Left hindlimb (tissue), 1 donor: ENCODE results near the gene DPEP1.
"Not testable (repeated sequence)": the region's sequence is repeated elsewhere in the genome, so short reads cannot be mapped to it uniquely, and the experiment has no call there.

ENCODE experiments used
- DNase-seq: peaks from one replicate; pipeline ENCODE4 v3.0.0-alpha.2; 2018

The DPEP1 gene

DNA sequence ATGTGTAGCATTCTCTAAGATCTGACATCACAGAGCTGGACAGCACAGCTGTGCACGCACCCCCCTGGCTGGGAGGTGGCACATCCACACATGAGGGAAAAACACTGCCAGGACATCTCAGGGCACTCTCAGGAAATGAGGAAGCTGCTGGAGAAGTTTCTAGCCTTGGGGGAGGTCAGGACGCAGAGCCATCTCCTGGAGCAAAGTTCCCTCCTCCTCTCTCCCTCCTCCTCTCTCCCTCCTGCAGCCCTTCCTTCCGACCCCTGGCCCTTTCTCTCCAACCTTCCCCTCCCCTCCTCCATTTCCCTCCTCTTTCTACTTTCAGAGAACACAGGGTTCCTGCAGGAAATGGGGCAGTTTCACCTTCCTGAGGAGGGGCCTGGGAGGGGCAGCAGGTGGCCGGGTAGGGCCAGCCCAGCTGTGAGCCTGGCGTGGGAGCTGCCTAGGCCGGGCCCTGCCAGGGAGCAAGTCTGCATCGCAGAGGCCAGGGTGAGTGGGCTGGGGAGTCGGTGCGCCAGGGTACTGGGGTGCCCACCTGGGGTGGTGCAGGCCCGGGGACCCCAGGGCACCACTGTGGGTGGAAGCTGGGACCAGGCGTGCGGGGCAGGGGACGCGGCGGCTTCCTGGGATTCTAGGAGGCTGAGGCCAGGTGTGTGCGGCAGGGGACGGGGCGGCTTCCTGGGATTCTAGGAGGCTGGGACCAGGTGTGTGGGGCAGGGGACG lies at the start of gene DPEP1:
Gene DPEP1 (plus strand): TSS at position 412 of the 723 bp plus-strand sequence. CDS start 16,769 bp downstream, outside the sequence.
- no peak for DNase-seq

- DNase-seq, result no peak
Measured at GRCh38 chr16:89564476-89565255, 48.8 kb upstream of the DPEP1 start.

DNA sequence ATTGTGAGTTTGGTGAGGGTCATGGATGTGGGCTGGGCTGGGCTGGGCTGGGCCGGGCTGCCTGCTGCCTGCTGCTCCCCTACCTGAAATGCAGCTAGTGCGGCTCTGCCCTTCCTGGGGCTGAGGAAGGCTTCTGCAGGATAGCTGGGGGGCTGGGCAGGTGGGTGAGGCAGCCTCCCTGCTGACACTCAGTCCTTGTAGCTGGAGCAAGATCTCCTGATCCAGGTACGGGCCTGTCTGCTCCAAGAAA lies 48.3 kb upstream of the DPEP1 start:
- DNase-seq, result no peak

DNA sequence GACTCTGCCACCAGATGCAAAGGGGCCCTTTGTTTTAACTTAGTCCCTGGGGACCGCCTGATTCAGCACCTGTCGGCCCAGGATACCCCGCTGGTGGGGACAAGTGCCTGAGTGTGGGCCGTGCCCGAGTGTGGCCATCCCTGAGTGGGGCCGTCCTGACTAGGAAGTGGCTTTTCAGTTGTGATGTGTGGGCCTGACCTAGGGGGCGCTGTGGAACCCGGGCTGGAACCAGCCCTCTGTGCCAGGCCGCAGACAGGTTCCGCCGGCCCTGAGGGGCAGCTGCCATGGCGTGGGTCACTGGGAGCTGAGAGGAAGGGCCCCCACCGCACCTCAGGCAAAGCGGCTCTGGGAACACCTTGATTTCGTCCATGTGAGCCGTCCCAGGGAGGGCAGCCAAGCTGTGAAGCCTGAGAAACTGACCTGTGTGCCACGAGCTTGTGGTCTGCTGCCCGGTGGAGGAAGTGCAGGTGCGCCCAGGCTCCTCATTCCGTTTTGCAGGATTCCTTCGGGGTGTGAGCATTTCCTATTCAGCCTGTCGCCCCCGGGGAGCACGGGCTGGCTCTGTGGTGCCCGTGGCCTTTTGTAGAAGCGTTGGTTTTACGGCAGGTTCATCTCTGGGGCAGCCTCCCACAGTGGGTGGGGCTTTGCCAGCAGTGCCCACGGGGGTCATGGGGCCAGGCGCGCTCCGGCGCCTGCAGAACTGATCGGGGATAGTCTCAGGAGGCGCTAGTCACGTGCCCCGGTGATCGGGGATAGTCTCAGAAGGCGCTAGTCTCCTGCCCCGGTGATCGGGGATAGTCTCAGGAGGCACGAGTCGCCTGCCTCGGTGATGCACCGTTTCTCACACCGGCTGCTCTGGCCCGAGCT lies 47.7 kb upstream of the DPEP1 start:
- DNase-seq, result no peak

- DNase-seq, result no peak
Measured at GRCh38 chr16:89567656-89568594, 45.5 kb upstream of the DPEP1 start.

GRCh38 chr16:89569506-89570341 lies 43.7 kb upstream of the DPEP1 start:
- DNase-seq, result no peak

GRCh38 chr16:89570342-89570923 lies 43.0 kb upstream of the DPEP1 start:
- DNase-seq, result no peak

- not testable (repeated sequence) for DNase-seq
Measured at GRCh38 chr16:89570983-89571598, 42.4 kb upstream of the DPEP1 start.

DNA sequence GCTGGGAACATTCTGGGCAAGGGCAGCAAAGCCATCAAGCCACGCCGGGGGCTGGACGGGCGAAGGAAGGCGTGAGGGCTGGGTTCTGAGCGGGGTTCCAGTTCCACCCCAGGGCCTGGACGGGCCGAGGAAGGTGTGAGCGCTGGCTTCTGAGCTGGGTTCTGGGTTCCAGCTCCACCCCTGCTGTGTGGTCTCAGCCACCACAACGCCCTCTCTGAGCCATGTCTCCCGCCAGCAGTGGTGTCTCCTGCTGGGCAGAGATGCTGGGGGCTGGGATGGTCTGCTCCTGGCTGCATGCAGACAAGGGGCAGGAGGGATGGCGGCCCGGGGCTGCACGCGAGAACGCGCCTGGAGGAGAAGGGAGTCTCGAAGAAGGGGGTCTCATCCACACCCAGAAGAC lies 41.8 kb upstream of the DPEP1 start:
- no peak for DNase-seq

DNA sequence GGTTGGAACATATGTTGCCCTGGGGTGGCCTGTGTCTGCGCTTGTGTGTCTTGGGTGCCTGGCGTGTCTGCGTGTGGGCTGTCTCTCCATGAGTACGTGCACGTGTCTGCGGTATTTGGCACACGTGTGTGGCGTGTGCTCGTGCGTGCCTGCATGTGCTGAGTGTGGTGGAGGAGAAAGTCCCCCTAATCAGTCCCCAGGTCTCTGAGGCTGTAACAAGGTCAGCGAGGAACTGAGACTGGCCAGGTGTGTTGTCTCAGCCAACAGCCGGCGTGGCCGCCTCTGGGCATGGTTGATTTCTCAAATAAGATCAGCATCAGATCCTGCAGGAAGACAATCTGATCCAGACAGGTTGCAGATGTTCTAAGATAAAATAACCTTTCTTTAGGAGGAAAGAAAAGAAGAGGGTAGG lies 41.4 kb upstream of the DPEP1 start:
- no peak for DNase-seq

DNA sequence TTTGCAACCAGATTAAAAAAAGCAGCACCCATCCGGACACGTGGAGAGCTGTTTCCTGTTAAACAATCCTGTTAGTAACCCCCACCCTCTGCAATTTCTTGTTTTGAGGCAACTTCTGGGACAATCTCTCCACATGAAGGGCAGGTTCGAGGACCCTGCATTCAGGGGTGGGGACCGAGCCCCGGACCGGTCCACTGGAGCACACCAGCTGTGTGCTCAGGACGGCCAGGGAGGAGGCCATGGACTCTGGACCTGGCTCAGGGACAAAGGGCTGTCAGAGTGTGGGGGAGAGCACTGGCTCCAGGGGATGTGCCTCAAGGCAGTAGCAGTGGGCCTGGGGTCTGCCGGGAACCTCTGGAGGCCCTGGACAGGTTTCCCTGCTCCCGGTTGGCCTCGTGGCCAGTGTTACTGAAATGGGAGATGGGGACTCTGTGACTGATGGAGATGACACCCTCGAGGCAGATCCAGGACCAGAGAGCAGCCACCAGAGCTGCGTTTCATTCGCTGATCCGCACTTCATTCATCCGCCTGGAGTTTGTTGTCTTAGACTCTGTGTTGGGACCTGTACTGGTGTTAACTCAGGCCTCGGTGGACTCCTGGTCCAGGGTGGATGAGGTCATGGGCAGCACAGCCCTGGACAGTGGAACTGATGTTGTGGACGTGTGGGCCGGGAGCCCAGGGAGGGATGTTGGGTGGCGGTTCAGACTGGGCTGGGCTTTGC lies 40.8 kb upstream of the DPEP1 start:
- DNase-seq, result no peak

- DNase-seq, result no peak
Measured at GRCh38 chr16:89573826-89574680, 39.4 kb upstream of the DPEP1 start.

DNA sequence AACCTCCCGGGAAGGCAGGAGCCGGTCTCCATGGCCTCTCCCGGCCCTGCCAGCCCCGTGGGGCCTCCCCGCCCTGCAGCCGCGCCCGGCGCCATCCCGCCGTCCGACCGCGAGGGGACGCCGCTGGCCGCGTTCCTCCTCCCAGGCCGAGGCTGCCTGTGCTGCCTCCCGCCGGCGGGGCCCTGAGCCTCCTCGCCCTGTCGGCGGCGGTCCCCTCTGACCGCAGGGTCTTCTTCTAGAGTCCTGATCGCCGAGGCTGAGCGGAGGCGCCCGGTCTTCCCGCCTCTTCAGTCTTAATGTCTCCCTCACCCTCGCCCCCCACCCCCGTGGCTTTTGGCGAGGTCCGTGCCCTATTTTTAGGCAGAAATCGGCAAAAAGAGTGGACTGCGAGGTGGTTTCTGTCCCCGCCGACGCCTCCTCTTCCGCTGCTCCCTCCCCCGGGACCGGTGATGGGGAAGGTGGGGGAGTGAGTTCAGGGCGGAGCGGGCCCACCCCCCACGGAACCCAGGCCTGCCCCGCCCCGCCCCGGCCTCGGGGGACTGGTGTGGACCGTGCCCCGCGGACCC lies 38.7 kb upstream of the DPEP1 start:
- no peak for DNase-seq

DNA sequence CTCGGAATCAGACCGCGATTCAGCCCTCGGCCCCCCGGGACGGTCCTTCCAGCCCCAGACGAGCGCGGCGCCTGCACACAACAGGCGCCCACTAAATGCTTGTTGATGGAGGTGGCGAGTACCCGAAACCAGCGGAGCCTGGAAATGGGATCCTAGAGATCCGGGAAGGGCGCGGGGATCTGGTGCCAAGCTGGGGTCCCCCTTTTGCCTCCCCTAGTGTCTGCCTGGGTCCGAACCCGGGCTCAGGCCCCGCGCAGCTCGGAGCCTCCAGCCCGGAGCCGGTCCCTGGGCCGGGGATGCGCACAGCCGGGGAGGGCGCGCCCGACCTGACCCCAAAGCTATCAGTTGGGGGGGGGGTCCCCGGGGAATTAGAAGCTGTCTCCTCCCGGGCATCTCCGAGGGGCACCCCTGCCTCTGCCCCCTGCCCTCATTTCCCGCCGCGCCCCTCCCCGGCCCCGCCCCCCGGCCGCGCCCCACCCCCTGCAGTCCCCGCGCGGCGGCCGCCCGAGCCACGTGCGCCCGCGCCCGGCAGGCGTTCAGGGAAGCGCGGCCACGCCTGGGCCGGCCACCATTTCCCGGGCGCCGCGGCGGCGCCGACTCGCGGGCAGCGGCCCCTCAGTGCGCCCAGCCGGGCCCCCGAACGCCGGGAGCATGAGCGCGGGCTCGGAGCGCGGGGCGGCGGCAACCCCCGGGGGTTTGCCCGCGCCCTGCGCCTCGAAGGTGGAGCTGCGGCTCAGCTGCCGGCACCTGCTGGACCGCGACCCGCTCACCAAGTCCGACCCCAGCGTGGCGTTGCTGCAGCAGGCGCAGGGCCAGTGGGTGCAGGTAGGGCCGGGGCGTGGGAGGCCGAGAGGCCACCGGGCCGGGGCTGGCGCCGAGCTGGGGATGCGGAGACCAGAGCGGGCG lies 37.9 kb upstream of the DPEP1 start, which contains the start of gene CPNE7:
Gene CPNE7 (plus strand): TSS at position 512 of the 906 bp plus-strand sequence. CDS start 140 bp downstream, at position 652.
- DNase-seq, result no peak

DNA sequence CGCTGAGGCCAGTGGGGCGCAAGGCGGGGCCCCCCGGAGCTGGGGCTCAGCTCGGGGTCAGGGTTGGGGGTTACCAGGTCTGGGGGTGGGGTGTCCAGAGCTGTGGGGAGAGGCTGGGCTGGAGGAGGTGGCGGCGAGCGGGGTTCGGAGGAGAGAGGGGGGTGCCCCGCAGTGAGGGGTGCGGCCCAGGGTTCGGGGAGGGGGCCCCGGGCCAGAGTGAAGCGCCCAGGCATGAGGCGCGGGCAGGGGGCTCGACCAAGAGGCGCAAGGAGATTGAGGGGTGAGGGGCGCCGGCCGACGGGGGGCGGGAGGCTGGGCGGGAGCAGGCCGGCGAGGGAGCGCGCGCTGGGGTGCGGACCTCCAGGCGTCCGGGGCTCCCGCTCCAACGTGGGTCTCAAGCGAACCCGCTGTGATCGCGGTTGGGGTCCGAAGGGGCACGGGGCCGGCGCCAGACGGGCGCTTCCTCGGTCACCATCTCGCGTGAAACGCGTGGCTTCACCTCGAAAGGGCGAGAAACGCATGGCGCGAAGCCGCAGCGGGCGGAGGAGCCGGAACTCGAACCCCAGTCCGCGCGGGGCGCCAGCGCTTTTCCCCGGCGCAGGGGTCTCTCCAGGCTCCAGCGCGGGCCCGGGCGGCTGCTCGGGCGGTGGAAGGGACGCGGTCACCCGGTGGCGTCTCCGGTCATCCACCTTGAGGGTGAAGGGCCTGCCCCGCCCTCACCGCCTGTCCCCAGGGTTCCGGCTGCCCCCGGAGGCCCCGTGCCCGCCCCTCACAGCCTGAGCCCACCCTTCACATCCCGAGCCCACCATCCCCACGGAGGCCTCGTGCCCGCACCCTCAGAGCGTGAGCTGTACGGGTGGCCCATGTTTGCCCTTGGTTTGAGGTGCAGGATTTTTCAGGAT lies 37.0 kb upstream of the DPEP1 start:
- DNase-seq, result no peak
